Measurements from ENCODE around the gene HOXA1.

HOXA1 gene

DNA sequence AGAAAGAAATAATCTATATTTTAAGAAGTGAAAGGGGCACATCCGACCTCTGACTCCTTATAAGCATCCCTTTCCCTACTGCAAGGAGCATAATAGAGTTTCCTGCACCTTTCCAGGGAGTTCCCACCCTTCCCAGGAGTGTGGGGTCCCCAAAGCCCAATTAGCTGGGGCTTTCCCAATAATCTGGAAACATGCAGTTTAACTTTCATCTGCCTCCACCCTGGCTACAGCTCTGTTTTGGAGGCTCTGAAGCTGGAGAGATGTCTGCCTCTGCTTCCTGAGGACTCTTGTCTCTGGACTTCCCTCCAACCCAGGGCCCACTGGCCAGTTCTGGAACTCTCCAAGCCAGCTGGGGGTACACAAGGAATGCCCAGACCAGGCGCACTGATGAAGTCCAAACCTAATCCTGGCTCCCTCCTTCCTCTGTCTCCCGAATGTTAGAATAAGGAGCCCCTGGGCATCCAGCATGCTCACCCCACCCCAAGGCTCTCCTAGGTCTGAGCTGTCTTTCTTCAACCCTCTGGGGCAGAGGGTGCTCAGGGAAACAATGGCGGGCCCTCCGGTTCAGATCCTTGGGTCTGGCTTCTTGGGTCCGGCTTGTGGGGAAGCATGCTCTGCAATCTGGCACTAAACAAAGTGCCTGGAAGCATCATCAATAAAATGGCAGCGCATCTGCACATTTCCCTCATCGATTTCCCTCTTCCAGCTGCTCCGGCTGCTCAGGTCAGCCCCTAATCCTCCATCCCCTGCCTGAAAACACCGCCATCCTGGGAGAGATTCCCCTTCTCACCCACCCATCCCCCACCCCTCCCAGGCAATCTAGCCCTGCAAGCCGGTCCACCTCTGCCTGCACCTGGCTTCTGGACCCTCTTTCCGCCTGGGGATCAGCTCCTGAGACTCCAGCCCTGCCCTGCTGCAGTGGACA is 21.4 kb upstream of the HOXA1 start:
- no peak for DNase-seq (ENCODE audit: low read depth in 4 of 4, low spot score in 1 of 4)

DNA sequence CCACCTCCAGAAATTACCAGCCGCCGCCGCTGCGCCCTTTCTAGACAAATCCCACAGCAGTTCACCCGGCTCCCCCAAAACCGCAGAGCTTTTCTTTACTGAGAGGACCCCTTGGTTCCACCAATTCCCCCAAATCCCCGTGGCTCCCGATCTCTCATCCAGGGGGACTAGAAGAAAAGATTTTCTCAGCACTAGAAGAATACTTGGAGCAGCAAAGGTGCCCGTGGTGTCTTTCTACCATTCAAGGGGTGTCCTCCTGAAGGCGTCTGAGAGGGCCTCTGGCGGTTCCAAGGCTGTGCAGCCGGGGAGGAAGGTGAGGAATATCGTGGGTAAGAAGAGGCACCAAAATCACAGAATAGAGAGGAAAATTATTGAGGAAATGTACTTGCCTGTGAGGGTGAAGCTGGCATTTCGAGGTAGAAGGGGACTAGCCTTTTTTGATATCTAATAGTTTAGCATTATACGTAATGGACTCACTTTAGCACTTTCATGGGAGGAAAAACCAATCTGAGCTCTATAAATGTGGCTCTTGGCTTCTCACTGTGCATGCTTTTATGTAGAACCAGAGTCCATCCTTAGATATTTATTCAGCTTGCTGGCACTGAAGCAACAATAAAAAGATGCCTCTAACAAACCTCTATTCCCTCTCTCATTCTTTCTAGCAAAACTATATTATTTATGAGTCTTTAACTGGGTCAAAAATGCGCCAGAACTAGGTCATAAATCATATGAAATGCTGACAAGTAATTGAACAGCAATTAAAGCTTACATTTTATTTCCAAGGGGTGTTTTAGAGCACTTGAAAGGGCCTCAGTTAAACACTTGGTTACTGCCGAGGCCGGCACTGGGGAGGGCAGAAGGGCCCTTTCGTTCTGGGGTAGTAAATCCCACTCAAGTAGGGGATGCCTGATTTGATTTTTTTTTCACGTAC is 20.5 kb upstream of the HOXA1 start:
- no peak for DNase-seq (ENCODE audit: low read depth in 4 of 4, low spot score in 1 of 4)

DNA sequence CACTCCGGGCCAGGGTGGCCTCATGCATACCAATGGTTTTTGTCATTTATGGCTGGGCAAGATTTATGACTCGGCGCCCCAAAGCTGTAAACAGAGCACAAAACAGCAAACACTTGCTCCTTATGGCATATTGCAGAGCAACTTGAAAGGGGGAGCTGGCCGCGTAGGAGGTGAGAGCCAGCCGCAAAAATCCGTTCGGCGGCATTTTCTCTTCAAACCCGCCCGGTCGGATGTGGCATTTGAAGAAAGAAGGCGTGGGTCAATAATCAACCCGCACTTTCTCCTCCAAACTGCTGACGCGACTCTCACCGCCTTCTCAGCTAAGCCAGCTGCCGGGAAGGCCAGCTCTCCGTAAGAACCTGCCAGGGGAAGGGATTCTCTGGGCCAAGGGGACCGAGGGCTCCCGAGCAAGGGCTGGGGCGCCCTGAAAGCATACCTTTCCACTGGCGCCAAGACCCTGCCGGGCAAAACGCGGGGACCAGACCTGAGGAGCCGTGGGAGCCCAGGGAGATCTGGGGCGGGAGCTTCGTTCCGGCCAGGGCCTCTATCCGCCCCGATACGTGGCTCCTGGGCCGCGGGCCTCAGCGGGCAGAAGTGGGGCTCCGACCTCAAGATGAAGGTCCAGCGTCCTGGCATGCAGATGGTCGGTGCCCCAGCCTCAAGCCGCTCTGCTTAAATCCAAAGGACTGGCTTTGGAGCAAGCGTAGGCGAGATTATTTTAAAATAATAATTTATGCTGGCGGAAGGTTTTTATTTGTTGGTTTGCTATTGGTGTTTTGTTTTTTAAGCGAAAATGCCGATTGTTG is 19.6 kb upstream of the HOXA1 start:
- no peak for DNase-seq (ENCODE audit: low read depth in 4 of 4, low spot score in 1 of 4)

- DNase-seq (ENCODE audit: low read depth in 4 of 4, low spot score in 1 of 4), result no peak
Observed at GRCh38 chr7:27114881-27115220, 19.1 kb upstream of the HOXA1 start.

DNA sequence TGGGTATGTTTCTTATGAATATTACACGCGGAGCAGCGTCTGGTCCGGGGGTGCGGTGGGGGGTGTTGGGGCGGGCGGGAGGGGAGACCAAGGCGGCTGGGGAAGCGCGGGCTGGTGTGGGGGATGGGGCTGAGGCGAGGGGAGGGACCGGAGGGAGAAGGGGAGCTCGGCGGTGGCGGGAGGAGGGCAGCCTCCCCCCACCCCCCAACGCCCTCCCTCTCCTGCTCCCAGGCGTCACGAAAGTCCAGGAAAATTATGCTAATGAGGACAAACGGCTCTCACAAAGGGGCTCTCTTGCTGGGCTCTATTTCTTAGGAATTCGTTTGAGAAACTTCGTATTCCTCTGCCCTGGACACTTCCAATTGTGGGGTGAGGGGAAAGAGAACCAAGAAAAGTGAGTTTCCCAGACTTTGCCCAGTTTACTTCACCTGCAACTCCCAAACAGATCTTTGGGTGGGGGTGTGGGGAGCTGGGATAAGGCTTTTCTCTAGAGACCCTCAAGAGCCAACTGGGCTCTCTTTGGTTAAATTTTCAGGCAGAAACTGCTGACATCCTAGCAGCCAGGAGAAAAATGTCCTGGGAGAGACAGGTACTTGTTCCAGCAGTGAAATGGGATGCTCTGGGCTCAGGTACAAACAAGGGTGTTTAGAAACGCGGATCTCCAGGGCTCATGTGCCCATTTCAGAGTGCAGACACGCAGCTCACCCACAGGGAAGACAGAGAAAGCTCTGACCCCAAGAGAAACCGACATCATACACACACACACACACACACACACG is 18.4 kb upstream of the HOXA1 start:
- DNase-seq (ENCODE audit: low read depth in 4 of 4, low spot score in 1 of 4), result no peak

DNA sequence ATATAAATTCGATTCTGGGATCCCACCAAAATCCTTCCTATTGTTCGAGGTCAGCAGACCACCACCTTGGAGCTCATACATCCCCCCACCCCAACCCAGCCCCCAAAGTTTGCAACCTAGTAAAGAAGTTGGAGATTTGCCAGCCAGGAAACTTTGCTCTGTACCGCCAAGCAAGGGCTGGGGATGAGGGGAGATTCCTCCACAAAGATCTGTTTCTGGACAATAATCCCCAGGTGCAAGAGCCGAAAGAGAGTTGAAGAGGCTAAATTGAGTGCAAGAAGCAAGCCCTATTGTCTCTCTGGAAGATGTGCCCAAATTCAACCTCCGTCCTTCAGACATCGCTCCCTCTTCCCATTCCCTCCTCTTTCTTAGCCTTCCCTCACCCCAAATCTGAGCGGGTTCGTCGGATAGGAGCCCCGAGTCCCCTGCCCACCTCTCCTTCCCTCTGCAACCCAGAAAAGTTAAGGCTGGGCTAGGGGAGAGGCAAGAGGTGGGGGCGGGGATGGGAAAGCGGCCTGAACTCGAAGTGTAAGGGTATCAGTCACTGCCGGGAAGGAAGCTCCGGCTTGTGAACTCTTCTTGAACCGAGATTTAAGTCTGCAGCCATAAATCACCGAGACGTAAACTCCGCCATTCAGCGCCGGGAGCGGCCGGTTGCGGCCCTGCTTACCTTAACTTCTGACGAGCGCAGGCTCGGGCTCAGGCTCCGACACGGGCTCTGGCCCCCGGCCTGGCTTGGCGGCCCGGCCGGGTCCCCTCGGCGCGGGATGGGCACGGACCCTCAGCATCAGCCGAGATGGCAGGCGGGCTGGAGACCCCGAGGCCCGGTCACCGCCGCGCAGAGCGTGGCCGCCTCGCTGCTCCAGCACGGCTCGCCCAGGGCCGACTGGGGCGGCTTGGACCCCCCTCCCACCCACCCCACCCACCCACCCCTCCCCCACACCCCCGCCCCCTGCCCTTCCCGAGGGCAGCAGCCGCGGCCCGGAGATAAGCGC is 17.5 kb upstream of the HOXA1 start:
- DNase-seq (ENCODE audit: low read depth in 4 of 4, low spot score in 1 of 4), result no peak

DNA sequence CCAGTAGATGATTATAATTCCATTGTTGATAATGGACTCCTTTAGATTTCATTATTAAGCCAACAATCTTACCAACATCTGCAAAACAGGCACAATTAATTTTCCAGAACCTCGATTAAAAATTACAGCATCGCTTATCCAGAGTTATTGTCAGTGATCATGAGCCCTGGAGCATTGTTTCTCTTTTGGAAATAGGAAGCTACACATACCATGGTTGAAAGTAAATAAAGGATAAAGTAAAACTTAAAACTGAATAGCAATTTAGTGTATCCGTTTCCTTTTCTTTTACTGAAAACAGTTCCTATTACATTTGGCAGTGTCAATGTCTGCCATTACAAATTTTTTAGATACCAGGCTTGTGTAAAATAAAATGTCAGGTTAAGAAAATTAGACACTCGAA is 16.6 kb upstream of the HOXA1 start:
- no peak for DNase-seq (ENCODE audit: low read depth in 4 of 4, low spot score in 1 of 4)

DNA sequence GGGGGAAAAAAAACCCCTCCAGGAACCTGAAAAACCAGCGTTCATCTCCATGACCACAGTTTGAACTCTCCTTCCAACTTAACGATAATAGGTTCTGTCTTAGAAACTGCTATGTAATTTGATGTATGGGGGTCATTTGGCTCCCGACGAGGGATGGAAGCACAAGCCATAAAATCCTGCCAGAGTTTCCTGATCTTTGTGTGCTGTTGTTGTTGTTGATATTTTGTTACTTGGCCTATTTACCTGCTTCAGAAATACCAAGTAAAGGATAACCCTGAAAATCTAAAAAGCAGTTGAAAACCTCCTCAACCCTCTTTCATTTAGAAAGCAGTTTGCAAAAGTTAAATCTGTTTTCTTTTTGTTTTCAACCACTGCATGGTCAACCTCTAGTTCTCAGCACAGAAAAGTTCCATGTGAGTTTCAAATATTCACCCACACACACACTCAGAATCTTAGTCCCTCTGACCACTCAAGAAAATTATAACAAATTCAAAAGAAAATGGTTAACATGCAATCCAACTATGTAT is 16.0 kb upstream of the HOXA1 start:
- no peak for DNase-seq (ENCODE audit: low read depth in 4 of 4, low spot score in 1 of 4)

GRCh38 chr7:27111042-27111750 is 15.4 kb upstream of the HOXA1 start:
- no peak for DNase-seq (ENCODE audit: low read depth in 4 of 4, low spot score in 1 of 4)

DNA sequence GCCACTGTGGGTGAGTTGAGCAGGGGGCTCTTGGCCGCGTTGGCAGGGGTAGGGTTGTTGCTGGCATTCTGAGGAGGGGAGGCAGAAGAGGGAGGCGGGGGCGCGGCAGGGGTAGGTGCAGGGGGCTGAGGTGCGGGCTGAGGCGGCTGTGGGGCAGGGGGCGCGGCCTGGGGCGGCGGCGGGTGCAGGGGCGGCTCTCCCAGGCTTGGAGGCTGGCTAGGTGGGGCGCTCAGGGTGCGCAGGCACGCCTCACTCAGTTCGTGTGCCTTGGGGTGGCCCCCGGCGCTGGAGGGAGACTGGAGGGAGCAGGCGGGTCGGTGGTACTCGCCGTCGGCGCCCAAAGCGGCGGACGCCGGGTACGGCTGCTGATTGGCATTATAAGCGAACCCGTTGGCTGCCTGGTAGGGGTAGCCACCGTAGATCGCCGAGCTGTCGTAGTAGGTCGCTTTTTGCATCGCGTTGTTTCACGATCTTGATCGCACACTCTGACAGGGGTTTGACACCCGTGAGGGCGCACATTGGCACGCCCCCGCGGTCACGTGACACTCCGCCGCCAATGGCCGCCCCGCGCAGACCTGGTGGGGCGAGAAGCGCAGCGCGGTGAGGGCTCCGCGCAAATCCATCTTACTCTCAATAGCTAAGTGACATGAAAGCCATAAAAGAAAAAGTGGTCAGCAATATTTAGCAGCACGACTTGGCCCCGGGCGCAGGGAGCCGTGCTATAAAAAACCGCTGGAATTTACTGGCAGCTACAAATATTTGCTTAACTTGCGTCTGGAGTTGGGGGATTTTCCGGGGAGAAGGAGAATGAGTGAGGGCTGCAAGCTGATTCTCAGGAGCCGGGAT is 14.6 kb upstream of the HOXA1 start:
- DNase-seq (ENCODE audit: low read depth in 4 of 4, low spot score in 1 of 4), result no peak

GRCh38 chr7:27109466-27110185 is 13.8 kb upstream of the HOXA1 start:
- no peak for DNase-seq (ENCODE audit: low read depth in 4 of 4, low spot score in 1 of 4)

GRCh38 chr7:27108390-27109127 is 12.8 kb upstream of the HOXA1 start:
- DNase-seq (ENCODE audit: low read depth in 4 of 4, low spot score in 1 of 4), result no peak

GRCh38 chr7:27107391-27108381 is 11.9 kb upstream of the HOXA1 start:
- DNase-seq (ENCODE audit: low read depth in 4 of 4, low spot score in 1 of 4), result no peak

GRCh38 chr7:27106901-27107240 is 11.1 kb upstream of the HOXA1 start:
- no peak for DNase-seq (ENCODE audit: low read depth in 4 of 4, low spot score in 1 of 4)
